PFSK-1 (cell line): Measurements from ENCODE around the gene LAMTOR4.

Experiments
- POLR2AphosphoS5 ChIP-seq: IDR thresholded peaks from 2 replicates; pipeline ENCODE4 v1.6.1; 2012; ENCODE audit warnings: low read depth, mild to moderate bottlenecking, control low read depth, low read length, moderate library complexity
- SIN3A ChIP-seq: IDR thresholded peaks from 2 replicates; pipeline ENCODE4 v1.6.1; 2012; ENCODE audit warnings: mild to moderate bottlenecking, low read length, moderate library complexity, borderline replicate concordance; ENCODE audit not compliant: insufficient read depth
- TF ChIP-seq, protein P1 (sequence below), 2 experiments: IDR thresholded peaks; 2 replicates each; pipeline versions ENCODE4 v1.6.1 to v1.8.0; 2011 to 2012; ENCODE audit warnings: low read depth in 2 of 2, low read length in 2 of 2, control low read depth in 1 of 2, inconsistent platforms in 1 of 2, mild to moderate bottlenecking in 1 of 2, moderate library complexity in 1 of 2; ENCODE audit not compliant: insufficient read depth in 1 of 2

DNA sequence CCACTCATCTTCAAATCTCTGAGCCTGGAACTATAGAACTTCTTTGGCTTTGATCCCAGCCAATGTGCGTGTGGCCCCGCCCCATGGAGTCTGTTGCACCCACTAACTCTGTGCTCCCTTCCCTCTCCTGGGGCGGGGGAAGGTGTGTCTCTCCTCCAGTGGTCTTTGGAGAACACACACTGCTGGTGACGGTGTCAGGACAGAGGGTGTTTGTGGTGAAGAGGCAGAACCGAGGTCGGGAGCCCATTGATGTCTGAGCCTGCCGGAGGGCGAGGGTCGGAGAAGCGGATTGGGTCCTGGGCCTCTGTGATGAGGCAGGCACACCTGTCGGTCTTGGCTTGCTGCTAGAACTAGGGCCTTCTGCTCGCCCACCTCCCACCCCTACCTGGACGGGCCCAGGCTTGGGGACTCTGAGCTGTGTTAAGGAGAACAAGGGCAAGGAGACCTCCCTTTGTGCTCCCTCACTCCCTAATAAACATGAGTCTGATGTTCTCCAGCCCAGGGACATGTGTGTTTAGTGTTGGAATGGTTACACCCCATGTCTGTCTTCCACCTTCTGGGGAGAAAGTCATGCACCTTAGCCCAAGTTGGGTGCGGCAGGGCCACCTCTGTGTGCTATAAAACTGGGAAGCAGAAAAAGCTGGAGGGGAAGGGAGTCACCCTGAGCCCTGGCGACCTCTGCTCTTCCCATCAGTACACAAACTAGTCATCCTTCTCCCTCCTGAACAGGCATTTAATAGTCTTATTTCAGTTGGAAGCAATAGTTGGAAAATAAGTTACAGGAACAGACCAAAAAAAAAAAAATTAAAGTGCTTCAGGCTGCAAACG, 5.2 kb downstream of the LAMTOR4 start:
- TF ChIP-seq POLR2AphosphoS5 (peak; percentile 8; the same call in 1 of the 2 replicates), SIN3A (no peak)
- TF ChIP-seq, protein P1, sequence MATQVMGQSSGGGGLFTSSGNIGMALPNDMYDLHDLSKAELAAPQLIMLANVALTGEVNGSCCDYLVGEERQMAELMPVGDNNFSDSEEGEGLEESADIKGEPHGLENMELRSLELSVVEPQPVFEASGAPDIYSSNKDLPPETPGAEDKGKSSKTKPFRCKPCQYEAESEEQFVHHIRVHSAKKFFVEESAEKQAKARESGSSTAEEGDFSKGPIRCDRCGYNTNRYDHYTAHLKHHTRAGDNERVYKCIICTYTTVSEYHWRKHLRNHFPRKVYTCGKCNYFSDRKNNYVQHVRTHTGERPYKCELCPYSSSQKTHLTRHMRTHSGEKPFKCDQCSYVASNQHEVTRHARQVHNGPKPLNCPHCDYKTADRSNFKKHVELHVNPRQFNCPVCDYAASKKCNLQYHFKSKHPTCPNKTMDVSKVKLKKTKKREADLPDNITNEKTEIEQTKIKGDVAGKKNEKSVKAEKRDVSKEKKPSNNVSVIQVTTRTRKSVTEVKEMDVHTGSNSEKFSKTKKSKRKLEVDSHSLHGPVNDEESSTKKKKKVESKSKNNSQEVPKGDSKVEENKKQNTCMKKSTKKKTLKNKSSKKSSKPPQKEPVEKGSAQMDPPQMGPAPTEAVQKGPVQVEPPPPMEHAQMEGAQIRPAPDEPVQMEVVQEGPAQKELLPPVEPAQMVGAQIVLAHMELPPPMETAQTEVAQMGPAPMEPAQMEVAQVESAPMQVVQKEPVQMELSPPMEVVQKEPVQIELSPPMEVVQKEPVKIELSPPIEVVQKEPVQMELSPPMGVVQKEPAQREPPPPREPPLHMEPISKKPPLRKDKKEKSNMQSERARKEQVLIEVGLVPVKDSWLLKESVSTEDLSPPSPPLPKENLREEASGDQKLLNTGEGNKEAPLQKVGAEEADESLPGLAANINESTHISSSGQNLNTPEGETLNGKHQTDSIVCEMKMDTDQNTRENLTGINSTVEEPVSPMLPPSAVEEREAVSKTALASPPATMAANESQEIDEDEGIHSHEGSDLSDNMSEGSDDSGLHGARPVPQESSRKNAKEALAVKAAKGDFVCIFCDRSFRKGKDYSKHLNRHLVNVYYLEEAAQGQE (IDR thresholded peaks at IDR 0.05; ENCODE audit: insufficient read depth in 1 of 2, low read depth in 2 of 2, low read length in 2 of 2), result no peak
